Pulmonary artery endothelial cell (primary cell): ENCODE data around the gene ZNF75A. TPM values are rescaled to one million over a fixed set of nuclear protein-coding genes. Genes with fewer than 3 reads are reported as not detected.
A peak's percentile ranks its signal among the peaks of the same experiment; 100 is the strongest.

Source experiments
- DNase-seq: peaks from one replicate; pipeline ENCODE4 v3.0.0-alpha.2; 2011; ENCODE audit warnings: low read depth, low spot score
- total RNA-seq: library from RNA; depleted of rRNA; stranded (reverse); fragments of >200 nt; gene quantifications from 2 replicates; pipeline ENCODE4 v1.2.3, GENCODE V29; 2014

The ZNF75A gene
- total RNA-seq, 1 donor from 2014 or later, result 17.6 TPM

GRCh38 chr16:3364774-3365427 is 59.6 kb downstream of the ZNF75A start:
- DNase-seq, result peak; percentile 85

Other genes starting within 250 kb of the ZNF75A start
- gene IL32, start 239.9 kb upstream of the ZNF75A start, total RNA-seq, result 33.7 and 60.3 TPM in 2 replicates
- gene ZSCAN10, start 206.2 kb upstream of the ZNF75A start, total RNA-seq, result not detected in 2 replicates
- gene ZNF205, start 192.9 kb upstream of the ZNF75A start, total RNA-seq, result 21.3 and 22.5 TPM in 2 replicates
- gene ZNF213, start 170.5 kb upstream of the ZNF75A start, total RNA-seq, result 4.8 and 5.0 TPM in 2 replicates
- gene OR1F1, start 117.3 kb upstream of the ZNF75A start, total RNA-seq, result 0.13 TPM in 1 of 2 replicates, not detected in the other
- gene ZNF200, start 70.3 kb upstream of the ZNF75A start, total RNA-seq, result 10.6 and 12.9 TPM in 2 replicates
- gene MEFV, start 48.9 kb upstream of the ZNF75A start, total RNA-seq, result not detected in 2 replicates
- 39.6 and 52.1 TPM in 2 replicates for gene ZNF263, start 22.0 kb upstream of the ZNF75A start, total RNA-seq
- 3.4 and 4.7 TPM in 2 replicates for gene TIGD7, start 67 bp upstream of the ZNF75A start, total RNA-seq
- gene OR2C1, start 50.4 kb downstream of the ZNF75A start, total RNA-seq, result 0.07 TPM in 1 of 2 replicates, not detected in the other
- 8.9 and 11.9 TPM in 2 replicates for gene ZSCAN32, start 95.5 kb downstream of the ZNF75A start, total RNA-seq
- 6.2 and 7.9 TPM in 2 replicates for gene ZNF174, start 95.7 kb downstream of the ZNF75A start, total RNA-seq
- 2.2 and 2.9 TPM in 2 replicates for gene ZNF597, start 138.0 kb downstream of the ZNF75A start, total RNA-seq
- 11.8 and 12.7 TPM in 2 replicates for gene NAA60, start 138.2 kb downstream of the ZNF75A start, total RNA-seq
- gene C16orf90, start 190.0 kb downstream of the ZNF75A start, total RNA-seq, result not detected in 2 replicates
- gene CLUAP1, start 195.5 kb downstream of the ZNF75A start, total RNA-seq, result 11.1 and 13.6 TPM in 2 replicates